ENCODE measurements around the gene RIMKLB. TPM values are rescaled to one million over a fixed set of nuclear protein-coding genes. Genes with fewer than 3 reads are reported as not detected.

RIMKLB gene
- total and polyA plus RNA-seq, 2 donors (not counting 1 experiment from before 2014, with no cell fraction given): 13.0 to 22.3 TPM

GRCh38 chr12:8662593-8662992 is 35.2 kb upstream of the RIMKLB start, which contains the start of gene MFAP5:
Gene MFAP5, minus strand, starts transcription at chr12:8662826. Its CDS starts 722 bp downstream, at chr12:8662104.
- no peak within 1 kb of the TSS for H3K4me3 ChIP-seq (replicated peaks in 1 of 4; ENCODE audit: control extremely low read depth in 1 of 4, insufficient read depth in 1 of 4, low read depth in 3 of 4, low read length in 4 of 4)
- H3K4me2 ChIP-seq (ENCODE audit: extremely low read depth, insufficient read depth, low read length): no peak within 1 kb of the TSS
- no peaks in the 10 kb centered on the region for H3K4me1 ChIP-seq (ENCODE audit: control insufficient read depth, extremely low read depth, insufficient read depth, low read length)
- H3K9me3 ChIP-seq (ENCODE audit: control insufficient read depth, insufficient read depth, low read depth, low read length): no peaks in the 10 kb centered on the region
- no peak within 1 kb of the TSS for H3K9ac ChIP-seq (ENCODE audit: insufficient read depth, low read length)
- TF ChIP-seq EZH2 (IDR thresholded peaks at IDR 0.05; ENCODE audit: low read length, missing control alignments) (no peak), CTCF (conservative IDR thresholded peaks at IDR 0.05 in 1 of 2, IDR thresholded peaks at IDR 0.05 in 1 of 2; ENCODE audit: low read depth in 1 of 2, low read length in 2 of 2) (no peak)
- no peak within 1 kb of the TSS for H3K27ac ChIP-seq (ENCODE audit: insufficient read depth, low read length)
- H3K27me3 ChIP-seq (ENCODE audit: control insufficient read depth, insufficient read depth, low read length): no peaks in the 10 kb centered on the region
- no peaks in the 10 kb centered on the region for H4K20me1 ChIP-seq (ENCODE audit: control insufficient read depth, extremely low read depth, insufficient read depth, low read length)
- no peak within 1 kb of the TSS for H2AFZ ChIP-seq (ENCODE audit: low read length)
- no peaks in the 10 kb centered on the region for H3K36me3 ChIP-seq (ENCODE audit: control insufficient read depth, insufficient read depth, low read length)
- DNase-seq (ENCODE audit: low read depth in 2 of 2): peak in 1 of 2 donors; percentile 96
- no peaks in the 10 kb centered on the region for H3K79me2 ChIP-seq (ENCODE audit: control insufficient read depth, insufficient read depth, low read length)

- Histone ChIP-seq H2AFZ (ENCODE audit: low read length) (no peak overlapping the region), H3K4me2 (ENCODE audit: extremely low read depth, insufficient read depth, low read length) (no peak overlapping the region), H4K20me1 (ENCODE audit: control insufficient read depth, extremely low read depth, insufficient read depth, low read length) (no peaks in the 10 kb centered on the region), H3K27ac (ENCODE audit: insufficient read depth, low read length) (no peak overlapping the region), H3K79me2 (ENCODE audit: control insufficient read depth, insufficient read depth, low read length) (no peaks in the 10 kb centered on the region), H3K9ac (ENCODE audit: insufficient read depth, low read length) (no peak overlapping the region), H3K9me3 (ENCODE audit: control insufficient read depth, insufficient read depth, low read depth, low read length) (no peaks in the 10 kb centered on the region), H3K36me3 (ENCODE audit: control insufficient read depth, insufficient read depth, low read length) (no peaks in the 10 kb centered on the region), H3K4me1 (ENCODE audit: control insufficient read depth, extremely low read depth, insufficient read depth, low read length) (no peaks in the 10 kb centered on the region), H3K4me3 (replicated peaks in 1 of 4; ENCODE audit: control extremely low read depth in 1 of 4, insufficient read depth in 1 of 4, low read depth in 3 of 4, low read length in 4 of 4) (no peak overlapping the region), H3K27me3 (ENCODE audit: control insufficient read depth, insufficient read depth, low read length) (no peaks in the 10 kb centered on the region)
- peak in 1 of 2 donors; percentile 32 for DNase-seq (ENCODE audit: low read depth in 2 of 2)
- TF ChIP-seq EZH2 (IDR thresholded peaks at IDR 0.05; ENCODE audit: low read length, missing control alignments) (no peak), CTCF (conservative IDR thresholded peaks at IDR 0.05 in 1 of 2, IDR thresholded peaks at IDR 0.05 in 1 of 2; ENCODE audit: low read depth in 1 of 2, low read length in 2 of 2) (no peak)
These were observed 33.4 kb upstream of the RIMKLB start for GRCh38 chr12:8664228-8664913.

- DNase-seq (ENCODE audit: low read depth in 2 of 2): no peak
These were observed 32.0 kb upstream of the RIMKLB start for GRCh38 chr12:8665759-8666158.

More at GRCh38 chr12:8665759-8666158, 32.0 kb upstream of the RIMKLB start:
- Histone ChIP-seq H3K36me3 (ENCODE audit: control insufficient read depth, insufficient read depth, low read length) (no peaks in the 10 kb centered on the region), H3K4me2 (ENCODE audit: extremely low read depth, insufficient read depth, low read length) (no peak overlapping the region), H2AFZ (ENCODE audit: low read length) (no peak overlapping the region), H4K20me1 (ENCODE audit: control insufficient read depth, extremely low read depth, insufficient read depth, low read length) (no peaks in the 10 kb centered on the region), H3K27me3 (ENCODE audit: control insufficient read depth, insufficient read depth, low read length) (no peaks in the 10 kb centered on the region), H3K4me1 (ENCODE audit: control insufficient read depth, extremely low read depth, insufficient read depth, low read length) (no peaks in the 10 kb centered on the region), H3K27ac (ENCODE audit: insufficient read depth, low read length) (no peak overlapping the region), H3K9ac (ENCODE audit: insufficient read depth, low read length) (no peak overlapping the region), H3K79me2 (ENCODE audit: control insufficient read depth, insufficient read depth, low read length) (no peaks in the 10 kb centered on the region), H3K4me3 (replicated peaks in 1 of 4; ENCODE audit: control extremely low read depth in 1 of 4, insufficient read depth in 1 of 4, low read depth in 3 of 4, low read length in 4 of 4) (no peak overlapping the region), H3K9me3 (ENCODE audit: control insufficient read depth, insufficient read depth, low read depth, low read length) (no peaks in the 10 kb centered on the region)
- TF ChIP-seq EZH2 (IDR thresholded peaks at IDR 0.05; ENCODE audit: low read length, missing control alignments) (no peak), CTCF (conservative IDR thresholded peaks at IDR 0.05 in 1 of 2, IDR thresholded peaks at IDR 0.05 in 1 of 2; ENCODE audit: low read depth in 1 of 2, low read length in 2 of 2) (no peak)

All from fibroblast of lung (primary cell).